SK-N-DZ (cell line): ENCODE measurements around the gene ERCC5.

Experiments used
- DNase-seq: peaks from one replicate; pipeline ENCODE4 v3.0.0-alpha.2; 2015; ENCODE audit warnings: low spot score

The ERCC5 gene

DNA sequence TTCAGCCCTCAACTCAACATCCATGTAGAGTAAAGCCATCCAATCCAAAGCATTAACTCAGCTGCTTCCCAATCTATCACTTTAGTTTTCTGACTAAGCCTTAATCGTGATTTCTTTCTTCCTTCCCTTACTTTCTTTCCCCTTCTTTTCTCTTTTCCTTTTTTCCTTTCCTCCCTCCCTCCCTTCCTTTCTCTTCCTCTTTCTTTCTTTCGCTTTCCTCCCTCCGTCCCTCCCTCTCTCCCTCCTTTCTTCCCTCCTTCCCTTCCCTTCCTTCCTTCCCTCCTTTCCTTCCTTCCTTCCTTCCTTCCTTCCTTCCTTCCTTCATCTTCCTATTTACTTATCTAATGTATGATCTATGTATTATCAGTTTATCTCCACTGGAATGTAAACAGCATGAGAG is 71.2 kb downstream of the ERCC5 start:
- no peak for DNase-seq

- DNase-seq, result no peak
These were observed 76.4 kb downstream of the ERCC5 start for GRCh38 chr13:102922184-102922583.
